ENCODE results near the gene BRPF1.

BRPF1 gene

DNA sequence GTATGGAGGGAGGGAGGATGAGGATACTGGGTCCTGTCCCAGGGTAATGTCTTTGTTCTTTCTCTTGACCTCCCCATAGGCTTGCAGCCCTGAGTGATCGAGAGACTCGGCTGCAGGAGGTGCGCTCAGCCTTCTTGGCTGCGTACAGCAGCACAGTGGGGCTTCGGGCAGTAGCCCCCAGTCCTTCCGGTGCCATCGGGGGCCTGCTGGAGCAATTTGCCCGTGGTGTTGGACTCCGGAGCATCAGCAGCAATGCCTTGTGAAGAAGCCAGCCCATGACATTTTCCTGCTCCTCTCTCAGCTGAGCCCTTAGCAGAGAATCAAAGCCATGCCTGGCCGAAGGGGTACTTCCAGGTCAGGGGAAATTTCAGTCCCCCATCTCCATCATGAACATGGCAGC is 29.8 kb upstream of the BRPF1 start:
- no peak for DNase-seq

- DNase-seq, result no peak
Observed at GRCh38 chr3:9703240-9703639, 28.3 kb upstream of the BRPF1 start.

DNA sequence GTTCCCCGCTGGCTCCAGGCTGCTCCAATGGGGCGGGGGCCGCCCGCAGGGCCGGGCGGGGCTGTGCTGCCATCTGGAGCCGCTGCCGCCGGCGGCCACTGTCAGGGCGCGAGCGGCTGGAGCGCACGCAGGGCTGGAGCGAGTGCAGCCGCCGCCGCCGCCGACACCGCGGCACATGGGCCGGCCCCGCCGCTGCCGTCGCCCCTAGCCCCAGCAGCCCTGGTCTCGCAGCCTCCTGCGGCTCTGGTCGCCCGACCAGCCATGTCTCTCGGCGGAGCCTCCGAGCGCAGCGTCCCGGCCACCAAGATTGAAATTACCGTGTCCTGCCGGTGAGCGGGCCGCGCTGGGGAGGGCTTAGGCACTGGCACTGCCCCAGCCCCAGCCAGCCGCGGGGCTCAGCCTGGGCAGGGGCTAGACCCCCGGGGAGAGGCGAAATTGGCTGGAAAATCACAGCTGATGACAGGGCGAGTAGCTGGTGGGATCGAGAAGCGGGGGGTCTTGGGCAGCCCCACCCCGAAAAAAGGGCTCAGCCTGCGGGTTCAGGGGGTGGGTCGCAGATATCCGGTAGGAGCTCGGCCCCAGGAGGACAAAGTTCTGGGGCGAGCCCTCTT is 27.7 kb upstream of the BRPF1 start, which contains the start of gene CPNE9:
CPNE9 (plus strand) TSS at position 98 of the 611 bp plus-strand sequence; CDS start at position 262, 164 bp downstream.
- DNase-seq, result no peak

- peak; percentile 4 for DNase-seq
Observed at GRCh38 chr3:9704347-9705322, 26.9 kb upstream of the BRPF1 start.

DNA sequence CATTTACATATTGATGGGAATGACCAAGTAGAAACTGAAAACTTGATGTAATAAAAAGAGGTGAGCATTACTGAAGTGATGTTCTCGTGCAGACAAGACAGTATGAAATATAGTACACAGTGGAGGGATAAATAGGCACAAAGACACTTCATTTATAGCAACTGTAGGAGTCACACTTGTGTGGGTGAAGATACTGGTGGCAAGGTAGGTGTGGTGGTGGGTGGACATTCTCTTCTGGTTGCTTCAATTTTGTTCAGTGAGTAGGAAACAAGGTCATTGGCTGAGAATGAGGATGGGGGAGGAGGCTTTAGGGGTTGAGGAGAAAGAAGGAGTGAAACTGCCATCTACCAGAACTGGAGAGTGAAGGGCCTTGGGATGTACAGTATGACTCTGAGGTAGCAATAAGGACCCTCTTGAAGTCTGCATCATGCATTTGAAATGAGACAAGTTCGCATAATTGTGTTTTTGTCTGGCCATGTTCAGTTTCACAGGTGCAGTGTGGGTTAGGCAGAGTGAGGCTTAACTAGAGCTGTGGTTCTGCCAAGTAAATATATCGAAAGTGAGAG is 21.3 kb upstream of the BRPF1 start:
- DNase-seq, result no peak

- no peak for DNase-seq
Observed at GRCh38 chr3:9712415-9712814, 19.1 kb upstream of the BRPF1 start.

DNA sequence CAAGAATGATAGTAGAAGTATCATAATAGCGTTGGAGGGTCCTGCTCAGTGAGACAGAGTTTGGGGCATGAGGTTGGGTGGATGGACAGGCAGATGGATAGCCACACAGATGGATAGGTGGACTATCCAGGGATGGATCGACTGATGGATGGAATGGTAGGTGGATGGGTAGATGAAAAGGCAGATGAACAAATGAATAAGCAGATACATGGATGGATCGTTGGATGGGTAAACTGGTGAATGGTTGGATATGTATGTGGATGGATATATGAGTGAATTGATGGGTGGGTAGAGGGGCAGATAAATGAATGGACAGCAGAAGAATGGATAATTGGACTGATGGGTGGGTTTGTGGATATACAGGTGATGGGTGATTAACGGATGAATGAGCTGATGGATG is 18.4 kb upstream of the BRPF1 start:
- DNase-seq, result no peak

GRCh38 chr3:9715136-9715535 is 16.4 kb upstream of the BRPF1 start:
- DNase-seq, result no peak

GRCh38 chr3:9715764-9716437 is 15.6 kb upstream of the BRPF1 start:
- DNase-seq, result no peak

DNA sequence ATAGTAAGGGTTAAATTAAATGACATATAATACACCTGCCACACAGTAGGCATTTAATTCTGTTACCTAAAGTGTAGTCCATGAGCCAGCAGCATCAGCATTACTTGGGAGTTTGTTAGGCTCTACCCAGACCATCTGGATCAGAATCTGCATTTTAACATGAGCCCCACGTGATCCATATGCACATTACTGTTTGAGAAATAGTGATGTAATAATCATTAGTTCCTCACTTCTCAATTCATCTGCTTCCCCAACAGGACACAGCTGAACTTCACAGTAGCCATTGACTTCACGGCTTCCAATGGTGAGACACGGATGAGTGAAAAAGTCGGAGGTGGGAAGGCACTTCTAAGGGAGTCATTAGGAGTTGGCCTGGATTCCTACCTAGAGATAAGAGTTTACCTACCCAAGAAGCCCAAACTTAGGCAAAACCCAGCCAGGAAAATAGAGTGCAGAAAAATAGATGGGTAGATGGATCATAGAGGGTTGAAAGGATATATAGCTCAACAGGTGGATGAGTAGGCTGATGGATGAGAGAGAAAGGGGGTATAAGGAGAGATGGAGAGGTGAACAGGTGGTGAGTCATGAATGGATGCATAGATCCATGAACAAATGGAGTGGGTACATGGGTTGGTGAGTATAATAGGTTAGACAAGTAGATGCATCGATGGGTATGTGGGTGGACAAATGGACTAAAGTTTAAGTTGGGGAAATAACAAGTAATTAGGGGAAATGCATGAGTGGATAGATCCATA is 14.6 kb upstream of the BRPF1 start:
- no peak for DNase-seq

- no peak for DNase-seq
Observed at GRCh38 chr3:9717563-9717962, 14.0 kb upstream of the BRPF1 start.

DNA sequence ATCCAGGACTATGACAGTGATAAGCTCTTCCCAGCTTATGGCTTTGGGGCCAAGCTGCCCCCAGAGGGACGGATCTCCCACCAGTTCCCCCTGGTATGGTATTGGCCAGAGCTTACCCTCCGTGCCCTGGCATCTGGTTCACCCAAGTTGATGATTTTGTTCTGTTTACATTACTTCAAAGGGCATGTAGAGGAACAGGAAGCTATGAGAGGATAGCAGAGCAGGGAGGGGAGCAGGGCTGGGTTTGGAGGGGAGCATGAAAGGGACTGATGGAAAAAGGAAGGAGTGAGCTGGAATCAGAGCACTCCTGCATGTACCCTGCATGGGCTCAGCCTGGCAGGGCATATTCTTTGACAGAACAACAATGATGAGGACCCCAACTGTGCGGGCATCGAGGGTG is 13.4 kb upstream of the BRPF1 start:
- DNase-seq, result no peak

DNA sequence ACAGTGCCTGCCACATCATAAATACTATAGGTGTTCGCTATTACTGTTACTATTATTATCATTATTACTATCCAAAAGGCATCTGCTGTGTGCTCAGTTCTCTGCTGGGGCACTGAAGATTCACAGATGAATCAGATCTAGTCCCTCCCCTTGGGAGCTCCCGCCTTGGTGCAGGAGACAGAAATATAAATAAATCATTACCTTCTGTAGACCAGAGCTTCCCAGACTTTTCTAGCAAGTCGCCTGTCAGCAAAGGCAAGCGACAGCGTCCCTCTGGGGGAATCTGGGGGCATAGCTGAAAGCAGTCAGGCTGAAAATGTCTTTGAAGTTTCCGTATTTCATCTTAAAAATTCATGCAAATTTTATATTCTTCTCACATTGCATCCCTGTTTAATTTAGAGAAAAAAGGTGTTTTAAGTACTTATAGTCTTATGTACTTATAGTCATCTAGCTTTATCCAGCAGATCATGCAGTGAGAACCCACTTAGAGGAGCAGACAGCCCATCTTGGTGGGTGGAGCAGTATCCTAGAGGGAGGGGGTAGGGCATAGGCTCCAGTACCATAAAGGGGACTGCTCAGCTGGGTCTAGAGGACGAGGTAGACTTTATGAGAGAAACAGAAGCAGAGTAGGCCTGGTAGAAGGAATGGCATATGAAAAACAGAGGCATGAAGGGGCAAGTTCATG is 10.4 kb upstream of the BRPF1 start:
- no peak for DNase-seq

DNA sequence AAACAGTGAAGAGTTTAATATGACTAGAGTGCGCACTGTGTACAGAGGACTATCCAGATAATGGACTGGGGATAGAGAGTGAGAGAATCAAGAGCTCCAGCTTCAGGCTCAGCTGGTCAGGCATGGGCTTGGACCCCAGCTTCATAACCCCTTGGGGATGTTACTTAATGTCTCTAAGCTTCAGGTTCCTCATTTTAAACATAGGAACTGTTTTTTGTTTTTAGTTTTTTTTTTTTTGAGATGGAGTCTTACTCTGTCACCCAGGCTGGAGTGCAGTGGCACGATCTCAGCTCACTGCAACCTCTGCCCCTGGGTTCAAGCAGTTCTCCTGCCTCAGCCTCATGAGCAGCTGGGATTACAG is 9.9 kb upstream of the BRPF1 start:
- no peak for DNase-seq

DNA sequence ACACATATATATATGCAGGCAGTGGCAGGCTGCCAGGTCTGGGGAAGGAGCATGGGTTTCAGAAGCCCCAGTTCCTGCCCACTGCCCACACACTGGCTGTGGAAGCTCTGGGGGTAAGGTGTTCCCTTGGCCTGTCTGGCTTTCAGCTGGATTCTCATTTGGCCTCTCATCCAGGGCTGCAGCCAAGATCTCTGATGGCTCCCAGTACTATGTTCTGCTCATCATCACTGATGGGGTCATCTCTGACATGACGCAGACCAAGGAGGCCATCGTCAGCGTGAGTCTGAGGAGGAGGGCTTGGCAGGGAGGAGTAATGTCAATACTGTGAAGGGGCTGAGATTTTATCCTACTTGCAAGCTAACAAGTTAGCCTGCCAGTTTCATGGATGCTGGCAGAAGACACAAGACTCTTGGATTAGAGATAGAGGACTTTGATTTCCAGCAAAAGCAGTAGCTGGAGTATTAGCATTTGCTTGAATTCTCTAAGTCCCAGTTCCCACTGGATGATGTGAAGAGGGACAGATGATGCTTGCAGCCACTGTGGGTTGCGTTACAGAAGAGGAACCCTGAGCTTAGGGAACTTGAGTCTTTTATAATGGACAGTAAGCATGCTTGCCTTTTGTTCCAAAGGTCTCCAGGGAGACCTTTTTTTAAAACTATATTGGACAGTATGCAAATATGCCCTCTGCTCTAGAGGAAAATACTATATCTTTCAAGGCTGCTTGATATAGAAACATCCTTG is 5.6 kb upstream of the BRPF1 start:
- no peak for DNase-seq

GRCh38 chr3:9727041-9727595 is 4.4 kb upstream of the BRPF1 start:
- peak; percentile 3 for DNase-seq

DNA sequence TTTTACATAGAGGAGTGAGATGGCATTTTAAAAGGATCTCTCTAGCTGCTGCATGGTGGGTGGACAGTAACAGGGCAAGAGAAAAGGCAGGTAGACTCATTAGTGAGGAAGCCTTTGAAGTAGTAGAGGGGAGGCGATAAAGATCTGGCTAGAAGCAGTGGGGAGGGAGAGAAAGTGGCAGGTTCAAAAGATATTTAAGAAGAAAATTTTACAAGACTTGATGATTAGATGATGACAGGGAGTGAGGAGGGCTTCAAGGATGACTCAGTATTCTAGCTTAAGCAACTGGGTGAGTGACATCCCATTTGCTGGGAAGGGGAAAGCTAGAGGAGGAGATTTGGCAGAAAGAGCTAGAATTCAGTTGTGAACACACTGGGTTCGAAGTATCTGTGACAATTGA is 3.8 kb upstream of the BRPF1 start:
- no peak for DNase-seq

GRCh38 chr3:9729419-9729818 is 2.1 kb upstream of the BRPF1 start:
- DNase-seq, result no peak

DNA sequence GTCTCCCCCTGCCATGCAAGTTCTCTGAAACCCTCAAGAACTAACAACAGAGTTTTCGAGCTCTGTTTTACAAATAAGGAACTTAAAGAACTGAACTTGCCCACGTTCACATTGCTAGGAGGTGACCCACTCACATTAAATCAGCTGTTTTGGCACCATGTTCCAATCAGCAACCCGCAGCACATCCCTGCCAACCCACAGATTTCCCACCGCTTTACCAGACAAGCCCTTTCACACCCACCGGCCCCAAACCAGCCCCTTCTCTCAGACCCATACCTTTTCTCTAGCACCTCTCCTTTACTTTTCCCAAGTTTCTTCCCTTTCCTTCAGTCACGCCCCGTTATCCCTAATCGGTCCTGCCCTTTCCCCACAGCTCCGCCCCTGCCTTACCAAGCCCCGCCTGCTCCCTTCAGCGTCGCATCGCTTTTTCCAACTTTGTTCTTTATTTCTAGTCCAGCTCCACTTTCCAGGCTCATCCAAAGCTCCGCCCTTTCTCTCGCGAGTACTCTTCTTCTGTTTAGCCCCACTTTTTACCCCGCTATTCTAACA is 804 bp upstream of the BRPF1 start:
- no peak for DNase-seq

GRCh38 chr3:9732080-9732739 is 675 bp downstream of the BRPF1 start:
- no peak for DNase-seq
